ENCODE data around the gene PTPRD. TPM values are rescaled to one million over a fixed set of nuclear protein-coding genes. Genes with fewer than 3 reads are reported as not detected.
A peak's percentile ranks its signal among the peaks of the same experiment; 100 is the strongest.

The PTPRD gene
- polyA plus RNA-seq, 3 donors, result 106 to 122 (median 110) TPM

GRCh38 chr9:9764821-9765220, 848.0 kb downstream of the PTPRD start:
- DNase-seq, result no peak

GRCh38 chr9:9754186-9754585, 858.6 kb downstream of the PTPRD start:
- DNase-seq, result no peak

- no peak for DNase-seq
These were observed 859.5 kb downstream of the PTPRD start for GRCh38 chr9:9753266-9753665.

GRCh38 chr9:9752722-9753121, 860.1 kb downstream of the PTPRD start:
- peak; percentile 24 for DNase-seq

GRCh38 chr9:9751996-9752395, 860.8 kb downstream of the PTPRD start:
- no peak for DNase-seq

- DNase-seq, result no peak
These were observed 862.1 kb downstream of the PTPRD start for GRCh38 chr9:9750719-9751118.

- DNase-seq, result no peak
These were observed 863.2 kb downstream of the PTPRD start for GRCh38 chr9:9749591-9749990.

- DNase-seq, result no peak
These were observed 865.0 kb downstream of the PTPRD start for GRCh38 chr9:9747787-9748186.

GRCh38 chr9:9746826-9747225, 866.0 kb downstream of the PTPRD start:
- no peak for DNase-seq

GRCh38 chr9:9743822-9744221, 869.0 kb downstream of the PTPRD start:
- no peak for DNase-seq

GRCh38 chr9:9730174-9730573, 882.6 kb downstream of the PTPRD start:
- DNase-seq, result no peak

GRCh38 chr9:9729082-9729481, 883.7 kb downstream of the PTPRD start:
- DNase-seq, result no peak

GRCh38 chr9:9719373-9720112, 893.3 kb downstream of the PTPRD start:
- no peak for DNase-seq

GRCh38 chr9:9718691-9719090, 894.1 kb downstream of the PTPRD start:
- DNase-seq, result no peak

- no peak for DNase-seq
These were observed 933.4 kb downstream of the PTPRD start for GRCh38 chr9:9679433-9679832.

- no peak for DNase-seq
These were observed 938.3 kb downstream of the PTPRD start for GRCh38 chr9:9674461-9674860.

- DNase-seq, result no peak
These were observed 942.3 kb downstream of the PTPRD start for GRCh38 chr9:9670454-9670853.

- no peak for DNase-seq
These were observed 967.8 kb downstream of the PTPRD start for GRCh38 chr9:9645006-9645405.

GRCh38 chr9:9631284-9631683, 981.5 kb downstream of the PTPRD start:
- no peak for DNase-seq

GRCh38 chr9:9625248-9625647, 987.6 kb downstream of the PTPRD start:
- DNase-seq, result no peak

GRCh38 chr9:9623506-9623905, 989.3 kb downstream of the PTPRD start:
- DNase-seq, result no peak

GRCh38 chr9:9621355-9621940, 991.4 kb downstream of the PTPRD start:
- DNase-seq, result no peak

- DNase-seq, result no peak
These were observed 992.1 kb downstream of the PTPRD start for GRCh38 chr9:9620736-9621135.

- no peak for DNase-seq
These were observed 997.7 kb downstream of the PTPRD start for GRCh38 chr9:9615086-9615485.

Data from renal pelvis (tissue), 4 donors.